Ureter (tissue), 1 donor: ENCODE results near the gene B4GALT4. TPM values are rescaled to one million over a fixed set of nuclear protein-coding genes. Genes with fewer than 3 reads are reported as not detected.
"Not testable (repeated sequence)": the region's sequence is repeated elsewhere in the genome, so short reads cannot be mapped to it uniquely, and the experiment has no call there.

Experiments
- DNase-seq: peaks from one replicate; pipeline ENCODE4 v3.0.0-alpha.2; 2020; ENCODE audit warnings: low spot score
- total RNA-seq: library from RNA; stranded (reverse); gene quantifications from one replicate; pipeline ENCODE4 v1.2.4, GENCODE V29; 2023
- donor health status: DM: yes; HTN: yes; CAD: no.

B4GALT4 gene, protein sequence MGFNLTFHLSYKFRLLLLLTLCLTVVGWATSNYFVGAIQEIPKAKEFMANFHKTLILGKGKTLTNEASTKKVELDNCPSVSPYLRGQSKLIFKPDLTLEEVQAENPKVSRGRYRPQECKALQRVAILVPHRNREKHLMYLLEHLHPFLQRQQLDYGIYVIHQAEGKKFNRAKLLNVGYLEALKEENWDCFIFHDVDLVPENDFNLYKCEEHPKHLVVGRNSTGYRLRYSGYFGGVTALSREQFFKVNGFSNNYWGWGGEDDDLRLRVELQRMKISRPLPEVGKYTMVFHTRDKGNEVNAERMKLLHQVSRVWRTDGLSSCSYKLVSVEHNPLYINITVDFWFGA
- total RNA-seq: 55.4 TPM

GRCh38 chr3:119240591-119241434 is at the start of gene B4GALT4:
B4GALT4 (minus strand) TSS chr3:119240878; CDS start chr3:119230099, 10,779 bp downstream.
- DNase-seq: peak; percentile 91

DNA sequence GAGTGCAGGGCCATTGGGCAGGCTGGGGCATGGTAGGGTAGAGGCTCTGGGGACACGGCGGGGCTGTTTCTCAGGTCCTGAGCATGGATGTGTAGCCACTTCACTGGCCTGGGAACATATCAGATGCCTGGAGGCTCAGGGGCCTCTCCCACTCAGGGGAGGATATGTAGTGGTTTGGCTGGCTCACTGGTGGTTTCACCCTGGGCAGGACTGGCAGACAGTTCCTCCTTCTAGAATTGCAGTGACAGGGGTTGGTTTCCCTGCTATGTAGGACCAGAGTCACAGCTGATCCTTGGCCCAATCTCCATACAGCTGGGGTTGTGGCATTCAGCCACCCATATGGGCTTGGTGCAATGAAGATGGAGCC is 48.7 kb upstream of the B4GALT4 start:
- DNase-seq: no peak

DNA sequence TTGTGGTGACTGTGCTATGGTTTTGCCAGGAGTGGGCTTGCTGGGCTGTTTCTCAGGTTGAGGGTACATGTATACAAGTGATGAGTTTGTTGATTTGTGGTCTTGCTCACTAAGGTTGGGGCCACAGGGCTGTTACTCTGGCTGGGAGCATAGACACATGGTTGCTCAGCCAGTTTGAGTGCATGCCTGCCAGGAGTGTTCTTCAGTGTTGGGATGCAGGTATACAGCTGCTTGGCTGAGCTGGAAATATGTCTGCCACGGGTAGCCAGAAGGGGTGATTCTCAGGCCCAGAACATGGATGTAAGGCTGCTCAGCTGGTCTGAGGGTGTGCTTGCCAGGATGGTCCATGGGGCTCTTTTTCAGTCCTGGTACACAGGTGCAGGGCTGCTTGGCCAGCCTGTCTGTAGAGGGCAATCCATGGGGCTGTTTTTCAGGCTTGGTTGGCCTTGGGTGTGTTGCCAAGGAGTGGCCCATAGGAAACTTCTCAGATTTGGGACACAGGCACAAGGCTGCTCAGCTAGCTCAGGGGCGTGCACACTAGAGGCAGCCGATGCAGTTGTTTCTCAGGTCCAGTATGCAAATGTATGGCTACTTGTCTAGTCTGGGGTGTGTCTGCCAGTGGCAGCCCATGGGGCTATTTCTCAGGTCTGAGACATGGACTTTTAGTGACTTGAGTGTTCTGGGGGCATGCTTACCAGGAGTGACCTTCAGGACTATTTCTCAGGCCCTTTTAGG is 48.2 kb upstream of the B4GALT4 start:
- no peak for DNase-seq

GRCh38 chr3:119279584-119280243 is 39.0 kb upstream of the B4GALT4 start:
- DNase-seq: no peak

GRCh38 chr3:119279101-119279554 is 38.5 kb upstream of the B4GALT4 start:
- no peak for DNase-seq

GRCh38 chr3:119276680-119277079 is 36.0 kb upstream of the B4GALT4 start:
- DNase-seq: no peak

DNA sequence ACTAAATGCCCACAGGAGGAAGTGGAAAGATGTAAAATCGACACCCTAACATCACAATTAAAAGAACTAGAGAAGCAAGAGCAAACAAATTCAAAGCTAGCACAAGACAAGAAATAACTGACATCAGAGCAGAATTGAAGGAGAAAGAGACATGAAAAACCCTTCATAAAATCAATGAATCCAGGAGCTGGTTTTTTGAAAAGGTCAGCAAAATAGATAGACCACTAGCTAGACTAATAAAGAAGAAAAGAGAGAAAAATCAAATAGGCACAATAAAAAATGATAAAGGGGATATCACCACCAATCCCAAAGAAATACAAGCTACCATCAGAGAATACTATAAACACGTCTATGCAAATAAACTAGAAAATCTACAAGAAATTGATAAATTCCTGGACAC is 29.5 kb upstream of the B4GALT4 start:
- DNase-seq: not testable (repeated sequence)

- no peak for DNase-seq
Observed at GRCh38 chr3:119261055-119261454, 20.4 kb upstream of the B4GALT4 start.

GRCh38 chr3:119259821-119260220 is 19.1 kb upstream of the B4GALT4 start:
- no peak for DNase-seq

GRCh38 chr3:119258915-119259314 is 18.2 kb upstream of the B4GALT4 start:
- DNase-seq: no peak

DNA sequence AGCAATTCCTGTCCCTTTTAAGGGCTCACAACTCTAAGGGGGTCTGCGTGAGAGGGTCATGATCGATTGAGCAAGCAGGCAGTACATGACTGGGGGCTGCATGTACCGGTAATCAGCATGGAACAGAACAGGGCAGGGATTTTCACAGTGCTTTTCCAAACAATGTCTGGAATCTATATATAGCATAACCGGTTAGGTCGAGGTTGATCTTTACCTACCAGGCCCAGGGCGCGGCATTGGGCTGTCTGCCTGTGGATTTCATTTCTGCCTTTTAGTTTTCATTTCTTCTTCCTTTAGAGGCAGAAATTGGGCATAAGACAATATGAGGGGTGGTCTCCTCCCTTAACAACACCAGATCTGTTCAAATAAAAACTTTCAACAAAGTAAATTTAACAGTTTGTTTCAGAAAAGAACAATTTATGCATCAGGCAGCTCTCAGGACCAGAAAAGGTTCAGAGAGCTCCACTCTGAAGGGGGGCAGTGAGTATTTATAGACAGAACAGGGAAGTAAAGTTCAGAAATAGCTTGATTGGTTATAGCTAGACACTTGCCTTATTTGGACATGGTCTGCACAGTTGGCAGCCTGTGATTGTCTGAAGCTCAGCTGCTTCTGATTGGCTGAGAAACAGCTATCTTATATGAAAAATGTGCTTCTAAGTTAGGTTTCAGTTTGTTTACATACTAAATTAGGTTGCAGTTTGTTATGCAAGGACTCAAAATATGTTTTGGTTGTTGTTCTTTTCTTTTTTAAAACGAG is 17.2 kb upstream of the B4GALT4 start:
- no peak for DNase-seq

DNA sequence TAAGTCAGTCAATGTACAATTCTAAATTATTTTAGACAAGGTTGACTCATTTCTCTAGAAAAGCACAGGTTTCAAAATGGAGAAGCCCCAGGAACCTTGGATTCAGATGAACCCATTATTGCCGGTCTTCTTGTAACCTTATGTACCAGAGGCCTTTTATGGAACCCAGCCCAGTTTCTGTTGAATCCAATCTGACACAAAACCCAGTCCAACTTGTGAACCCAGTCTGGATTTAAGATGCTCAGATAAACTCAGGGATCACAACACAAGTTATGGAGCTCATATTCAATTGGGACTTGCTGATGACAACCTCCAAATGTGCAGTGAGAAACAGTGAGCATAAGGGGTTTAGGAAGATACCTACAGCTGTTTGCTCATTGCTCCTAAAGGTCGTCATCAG is 16.4 kb upstream of the B4GALT4 start:
- DNase-seq: no peak

- no peak for DNase-seq
Observed at GRCh38 chr3:119255214-119255613, 14.5 kb upstream of the B4GALT4 start.

DNA sequence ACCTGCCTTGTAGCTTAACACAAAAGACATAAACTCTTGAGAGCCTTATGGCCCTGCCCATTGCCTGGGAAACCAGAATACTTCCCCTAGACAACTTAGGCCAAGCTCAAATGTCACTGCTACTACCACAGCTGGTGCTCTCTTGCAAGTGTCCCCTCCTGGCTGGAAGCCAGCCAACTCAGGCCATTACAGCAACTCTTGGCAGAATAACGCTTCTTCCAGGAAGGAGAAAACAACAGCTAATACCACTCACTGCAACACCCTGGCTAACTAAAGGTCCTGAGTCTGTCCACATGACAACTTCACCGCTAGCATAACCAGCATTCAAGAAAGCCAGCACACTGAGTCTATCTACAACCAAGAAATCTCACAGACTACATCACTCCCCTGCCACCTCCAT is 5.1 kb upstream of the B4GALT4 start:
- DNase-seq: no peak

DNA sequence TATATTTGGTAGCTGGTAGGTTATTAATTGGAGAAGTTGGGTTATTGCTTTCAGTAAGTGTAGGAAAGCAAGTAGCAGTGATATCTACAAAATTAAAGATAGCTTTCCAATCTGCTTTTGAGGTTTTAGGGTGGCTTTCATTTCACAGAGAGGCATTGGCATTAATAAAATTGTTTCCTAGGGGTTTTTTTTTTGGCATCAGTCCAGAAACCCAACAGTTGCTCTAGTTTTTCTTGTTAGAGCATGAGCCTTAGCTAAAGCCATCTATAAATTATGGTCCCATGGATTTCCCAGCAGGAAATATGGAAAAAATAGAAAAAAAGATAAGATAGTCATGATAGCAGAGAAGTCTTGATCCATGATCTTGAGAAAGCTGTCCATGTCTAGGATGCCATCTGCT is 3.0 kb upstream of the B4GALT4 start:
- DNase-seq: no peak

GRCh38 chr3:119243058-119243529 is 2.4 kb upstream of the B4GALT4 start:
- DNase-seq: not testable (repeated sequence)

DNA sequence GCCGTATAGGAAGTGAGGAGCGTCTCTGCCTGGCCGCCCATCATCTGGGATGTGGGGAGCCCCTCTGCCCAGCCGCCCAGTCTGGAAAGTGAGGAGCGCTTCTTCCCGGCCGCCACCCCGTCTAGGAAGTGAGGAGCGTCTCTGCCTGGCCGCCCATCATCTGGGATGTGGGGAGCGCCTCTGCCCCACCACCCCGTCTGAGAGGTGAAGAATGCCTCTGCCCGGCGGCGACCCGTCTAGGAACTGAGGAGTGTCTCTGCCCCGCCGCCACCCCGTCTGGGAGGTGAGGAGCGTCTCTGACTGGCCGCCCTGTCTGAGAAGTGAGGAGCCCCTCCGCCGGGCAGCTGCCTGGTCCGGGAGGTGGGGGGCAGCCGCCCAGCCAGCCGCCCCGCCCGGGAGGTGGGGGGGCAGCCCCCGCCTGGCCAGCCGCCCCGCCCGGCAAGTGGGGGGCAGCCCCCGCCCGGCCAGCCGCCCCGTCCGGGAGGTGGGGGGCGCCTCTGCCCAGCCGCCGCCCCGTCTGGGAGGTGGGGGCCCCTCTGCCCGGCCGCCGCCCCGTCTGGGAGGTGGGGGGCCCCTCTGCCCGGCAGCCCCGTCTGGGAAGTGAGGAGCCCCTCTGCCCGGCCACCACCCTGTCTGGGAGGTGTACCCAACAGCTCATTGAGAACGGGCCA is 1.8 kb upstream of the B4GALT4 start:
- not testable (repeated sequence) for DNase-seq

DNA sequence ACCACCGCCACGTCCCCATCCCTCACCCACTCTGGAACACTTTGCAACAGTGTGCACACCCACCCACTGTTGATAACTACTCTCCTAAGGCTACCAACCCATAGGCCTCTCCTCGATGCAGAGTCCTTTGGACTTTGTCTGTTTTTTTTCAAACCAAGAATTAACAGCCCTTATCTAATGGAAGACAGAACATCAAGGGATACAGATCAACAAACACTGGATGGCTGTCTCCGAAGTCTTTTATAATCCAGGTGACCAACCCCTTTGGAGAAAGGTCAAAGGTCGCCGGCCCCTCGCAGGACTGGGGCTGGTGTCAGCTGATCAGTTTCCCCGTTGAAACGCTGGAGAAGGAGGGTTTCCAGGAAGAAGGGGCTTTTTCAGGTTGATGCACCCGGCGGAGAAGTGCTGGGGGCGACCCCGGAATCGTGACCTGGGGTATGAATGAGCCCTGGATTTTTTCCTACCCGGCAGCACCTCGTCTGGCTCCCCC is 532 bp downstream of the B4GALT4 start:
- no peak for DNase-seq

DNA sequence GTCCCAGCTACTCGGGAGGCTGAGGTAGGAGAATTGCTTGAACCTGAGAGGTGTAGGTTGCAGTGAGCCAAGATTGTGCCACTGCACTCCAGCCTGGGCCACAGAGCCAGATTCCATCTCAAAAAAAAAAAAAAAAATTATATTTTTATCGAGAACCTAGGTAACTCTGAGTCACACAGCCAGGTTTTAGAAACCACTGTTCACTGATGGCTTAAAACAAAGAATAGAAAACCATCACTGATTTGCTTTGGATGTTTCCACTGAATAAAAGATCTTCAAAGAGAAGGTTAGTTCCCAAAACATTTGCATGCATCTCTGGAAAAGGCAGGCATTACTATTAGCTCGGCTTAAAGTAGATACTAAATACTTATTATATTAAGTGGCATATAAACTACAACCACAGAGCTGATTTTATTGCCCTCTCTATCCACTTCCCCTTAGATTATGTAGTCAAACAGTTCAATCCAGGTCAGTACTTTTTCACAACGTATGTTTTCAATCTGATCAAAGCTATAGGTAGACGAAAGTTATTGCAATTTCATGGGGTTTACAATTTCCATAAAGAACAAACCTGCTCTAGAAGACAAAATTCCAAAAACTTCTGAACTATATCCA is 1.4 kb downstream of the B4GALT4 start:
- no peak for DNase-seq

- no peak for DNase-seq
Observed at GRCh38 chr3:119238363-119238762, 2.3 kb downstream of the B4GALT4 start.
